Thyroid gland (tissue), 4 donors: ENCODE measurements around the gene INPP5A.

ENCODE experiments used
- POLR2A ChIP-seq, 2 donors: fragments of 450-650 bp; IDR thresholded peaks; one replicate each; pipeline ENCODE4 v1.6.1; 2017; ENCODE audit warnings: antibody characterized with exemption in 2 of 2, mild to moderate bottlenecking in 2 of 2, moderate library complexity in 1 of 2
- TF ChIP-seq, protein P1 (sequence below), 6 experiments: fragments of 200-600 bp in 3 of 6; fragments of 450-650 bp in 3 of 6; sonication (generic) in 3 of 6; IDR thresholded peaks; one replicate each; pipeline ENCODE4 v1.5.1; 2016 to 2019; ENCODE audit warnings: antibody characterized with exemption in 6 of 6, mild to moderate bottlenecking in 2 of 6, inconsistent platforms in 1 of 6, moderate library complexity in 1 of 6

DNA sequence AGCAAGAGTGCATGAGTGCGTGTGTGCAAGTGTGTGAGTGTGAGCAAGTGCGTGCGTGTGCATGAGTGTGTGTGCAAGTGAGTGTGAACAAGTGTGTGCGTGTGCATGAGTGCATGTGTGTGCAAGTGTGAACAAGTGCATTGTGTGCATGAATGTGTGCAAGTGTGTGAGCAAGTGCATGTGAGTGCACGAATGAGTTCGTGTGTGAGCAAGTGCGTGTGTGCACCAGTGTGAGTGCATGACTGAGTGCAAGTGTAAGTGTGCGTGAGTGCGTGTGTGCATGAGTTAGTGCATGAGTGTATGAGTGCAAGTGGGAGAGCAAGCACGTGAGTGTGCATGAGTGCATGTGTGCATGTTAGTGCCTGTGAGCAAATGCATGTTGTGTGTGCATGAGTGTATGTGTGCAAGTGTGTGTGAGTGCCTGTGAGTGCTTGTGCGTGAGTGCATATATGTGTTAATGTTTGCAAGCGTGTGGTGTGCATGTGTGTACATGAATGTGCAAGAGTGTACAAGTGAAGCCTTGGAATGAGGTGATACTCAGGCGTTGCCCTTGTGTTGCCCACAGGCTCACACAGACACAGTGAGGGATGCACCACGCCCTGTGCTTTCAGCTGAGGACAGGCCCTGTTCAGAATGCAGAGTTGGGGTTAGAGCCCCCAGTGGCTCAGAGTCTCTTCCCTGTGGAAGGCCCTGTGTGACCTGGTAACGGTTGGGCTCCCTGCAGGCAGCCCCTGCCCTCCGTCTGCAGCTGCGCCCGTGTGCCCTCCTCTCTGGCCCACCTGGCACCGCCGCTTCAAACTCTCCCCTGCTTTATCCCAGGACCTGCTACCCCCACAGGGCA is 151.2 kb downstream of the INPP5A start:
- TF ChIP-seq POLR2A (IDR thresholded peaks at IDR 0.05): no peak
- TF ChIP-seq, protein P1, sequence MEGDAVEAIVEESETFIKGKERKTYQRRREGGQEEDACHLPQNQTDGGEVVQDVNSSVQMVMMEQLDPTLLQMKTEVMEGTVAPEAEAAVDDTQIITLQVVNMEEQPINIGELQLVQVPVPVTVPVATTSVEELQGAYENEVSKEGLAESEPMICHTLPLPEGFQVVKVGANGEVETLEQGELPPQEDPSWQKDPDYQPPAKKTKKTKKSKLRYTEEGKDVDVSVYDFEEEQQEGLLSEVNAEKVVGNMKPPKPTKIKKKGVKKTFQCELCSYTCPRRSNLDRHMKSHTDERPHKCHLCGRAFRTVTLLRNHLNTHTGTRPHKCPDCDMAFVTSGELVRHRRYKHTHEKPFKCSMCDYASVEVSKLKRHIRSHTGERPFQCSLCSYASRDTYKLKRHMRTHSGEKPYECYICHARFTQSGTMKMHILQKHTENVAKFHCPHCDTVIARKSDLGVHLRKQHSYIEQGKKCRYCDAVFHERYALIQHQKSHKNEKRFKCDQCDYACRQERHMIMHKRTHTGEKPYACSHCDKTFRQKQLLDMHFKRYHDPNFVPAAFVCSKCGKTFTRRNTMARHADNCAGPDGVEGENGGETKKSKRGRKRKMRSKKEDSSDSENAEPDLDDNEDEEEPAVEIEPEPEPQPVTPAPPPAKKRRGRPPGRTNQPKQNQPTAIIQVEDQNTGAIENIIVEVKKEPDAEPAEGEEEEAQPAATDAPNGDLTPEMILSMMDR (IDR thresholded peaks at IDR 0.05): no peak
